Astrocyte (in vitro differentiated cells and primary cell): ENCODE results near the gene RPL34.

Experiments
- EZH2 ChIP-seq: IDR thresholded peaks from 2 replicates; pipeline ENCODE4 v1.6.1; 2012; ENCODE audit warnings: mild to moderate bottlenecking, low read length, inconsistent platforms; ENCODE audit not compliant: insufficient read depth
- TF ChIP-seq, protein P1 (sequence below): IDR thresholded peaks from 2 replicates; pipeline ENCODE4 v1.5.1; 2011; ENCODE audit warnings: low read depth, mild to moderate bottlenecking, inconsistent platforms, low read length, moderate library complexity; ENCODE audit not compliant: insufficient read depth

DNA sequence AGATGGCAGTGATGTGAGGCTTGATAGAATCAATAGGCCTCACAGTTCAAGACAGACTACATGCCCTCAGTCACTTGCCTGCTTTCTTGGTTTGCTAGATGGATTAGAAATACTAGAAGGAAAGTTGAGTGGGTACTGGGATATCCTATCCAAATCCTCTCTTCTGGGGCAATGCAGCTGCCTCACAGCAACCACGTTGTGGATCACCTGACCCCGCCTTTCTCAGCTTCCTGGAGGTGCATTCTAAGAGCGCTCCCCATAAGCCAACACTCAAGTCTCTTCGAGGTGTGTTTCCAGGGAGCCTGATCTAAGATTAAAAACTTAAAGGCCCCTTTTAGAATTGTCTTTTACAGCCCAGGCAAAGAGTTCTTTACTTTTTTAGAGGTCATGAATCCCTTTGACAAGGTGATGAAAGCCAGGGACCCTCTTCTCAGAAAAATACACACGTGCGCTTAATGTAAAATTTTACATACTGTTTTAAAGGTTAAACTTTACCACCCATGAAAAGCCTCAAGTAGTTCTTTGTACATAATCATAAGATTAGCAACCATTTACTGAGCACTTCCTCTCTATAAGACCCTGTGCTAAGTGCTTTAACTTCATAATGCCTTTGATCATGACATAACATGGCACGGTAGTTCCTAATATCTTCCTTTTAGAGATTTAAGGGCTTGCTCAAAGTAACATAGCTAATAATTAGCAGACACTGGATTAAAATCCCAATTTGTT, 840 bp upstream of the RPL34 start:
- TF ChIP-seq, protein P1, sequence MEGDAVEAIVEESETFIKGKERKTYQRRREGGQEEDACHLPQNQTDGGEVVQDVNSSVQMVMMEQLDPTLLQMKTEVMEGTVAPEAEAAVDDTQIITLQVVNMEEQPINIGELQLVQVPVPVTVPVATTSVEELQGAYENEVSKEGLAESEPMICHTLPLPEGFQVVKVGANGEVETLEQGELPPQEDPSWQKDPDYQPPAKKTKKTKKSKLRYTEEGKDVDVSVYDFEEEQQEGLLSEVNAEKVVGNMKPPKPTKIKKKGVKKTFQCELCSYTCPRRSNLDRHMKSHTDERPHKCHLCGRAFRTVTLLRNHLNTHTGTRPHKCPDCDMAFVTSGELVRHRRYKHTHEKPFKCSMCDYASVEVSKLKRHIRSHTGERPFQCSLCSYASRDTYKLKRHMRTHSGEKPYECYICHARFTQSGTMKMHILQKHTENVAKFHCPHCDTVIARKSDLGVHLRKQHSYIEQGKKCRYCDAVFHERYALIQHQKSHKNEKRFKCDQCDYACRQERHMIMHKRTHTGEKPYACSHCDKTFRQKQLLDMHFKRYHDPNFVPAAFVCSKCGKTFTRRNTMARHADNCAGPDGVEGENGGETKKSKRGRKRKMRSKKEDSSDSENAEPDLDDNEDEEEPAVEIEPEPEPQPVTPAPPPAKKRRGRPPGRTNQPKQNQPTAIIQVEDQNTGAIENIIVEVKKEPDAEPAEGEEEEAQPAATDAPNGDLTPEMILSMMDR: no peak
- TF ChIP-seq EZH2: no peak
